Measurements from ENCODE around the gene PNMA3. TPM values are rescaled to one million over a fixed set of nuclear protein-coding genes. Genes with fewer than 3 reads are reported as not detected.

Gene PNMA3
- total RNA-seq, 4 donors from 2014 or later = 0.29 to 0.57 (median 0.48) TPM; not detected in 1

Small RNA genes lying within 50 kb of the gene (small RNA-seq; reads per million reads assigned to genes)
- 0 reads per million in 4 donors for gene AC243428.1

Other genes with a start within 250 kb of the PNMA3 start
- 10 to 100 TPM; 17.2 to 38.5 (median 24.2) TPM for gene CETN2, start 225.7 kb upstream of the PNMA3 start, total RNA-seq
- gene NSDHL, start 225.4 kb upstream of the PNMA3 start, total RNA-seq = 10 to 100 TPM; 41.0 to 63.7 (median 57.4) TPM
- 100 to 1,000 TPM; 205 to 470 (median 259) TPM for gene ZNF185, start 158.4 kb upstream of the PNMA3 start, total RNA-seq
- not detected for gene PNMA5, start 62.4 kb upstream of the PNMA3 start, total RNA-seq
- gene PNMA6A, start 16.0 kb downstream of the PNMA3 start, total RNA-seq = 1 to 10 TPM in 1 of 4 donors, under 1 TPM in 1, not detected in 2; 0.19 to 1.3 TPM
- gene MAGEA1, start 122.8 kb downstream of the PNMA3 start, total RNA-seq = not detected